Measurements from ENCODE around the gene PFDN4.
"Not testable (repeated sequence)": the region's sequence is repeated elsewhere in the genome, so short reads cannot be mapped to it uniquely, and the experiment has no call there.

The PFDN4 gene

GRCh38 chr20:54260116-54260515 lies 52.2 kb downstream of the PFDN4 start:
- Histone ChIP-seq H3K4me3 (ENCODE audit: low read depth in 1 of 2, low read length in 1 of 2) (no peak overlapping the region), H3K9me3 (no peaks in the 10 kb centered on the region), H3K36me3 (no peaks in the 10 kb centered on the region), H3K4me1 (ENCODE audit: control insufficient read depth in 1 of 2, insufficient read depth in 1 of 2, low read depth in 1 of 2, low read length in 1 of 2) (no peaks in the 10 kb centered on the region), H3K27me3 (no peaks in the 10 kb centered on the region), H3K27ac (no peak overlapping the region)
- TF ChIP-seq, protein P1, sequence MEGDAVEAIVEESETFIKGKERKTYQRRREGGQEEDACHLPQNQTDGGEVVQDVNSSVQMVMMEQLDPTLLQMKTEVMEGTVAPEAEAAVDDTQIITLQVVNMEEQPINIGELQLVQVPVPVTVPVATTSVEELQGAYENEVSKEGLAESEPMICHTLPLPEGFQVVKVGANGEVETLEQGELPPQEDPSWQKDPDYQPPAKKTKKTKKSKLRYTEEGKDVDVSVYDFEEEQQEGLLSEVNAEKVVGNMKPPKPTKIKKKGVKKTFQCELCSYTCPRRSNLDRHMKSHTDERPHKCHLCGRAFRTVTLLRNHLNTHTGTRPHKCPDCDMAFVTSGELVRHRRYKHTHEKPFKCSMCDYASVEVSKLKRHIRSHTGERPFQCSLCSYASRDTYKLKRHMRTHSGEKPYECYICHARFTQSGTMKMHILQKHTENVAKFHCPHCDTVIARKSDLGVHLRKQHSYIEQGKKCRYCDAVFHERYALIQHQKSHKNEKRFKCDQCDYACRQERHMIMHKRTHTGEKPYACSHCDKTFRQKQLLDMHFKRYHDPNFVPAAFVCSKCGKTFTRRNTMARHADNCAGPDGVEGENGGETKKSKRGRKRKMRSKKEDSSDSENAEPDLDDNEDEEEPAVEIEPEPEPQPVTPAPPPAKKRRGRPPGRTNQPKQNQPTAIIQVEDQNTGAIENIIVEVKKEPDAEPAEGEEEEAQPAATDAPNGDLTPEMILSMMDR (IDR thresholded peaks at IDR 0.05), result no peak

DNA sequence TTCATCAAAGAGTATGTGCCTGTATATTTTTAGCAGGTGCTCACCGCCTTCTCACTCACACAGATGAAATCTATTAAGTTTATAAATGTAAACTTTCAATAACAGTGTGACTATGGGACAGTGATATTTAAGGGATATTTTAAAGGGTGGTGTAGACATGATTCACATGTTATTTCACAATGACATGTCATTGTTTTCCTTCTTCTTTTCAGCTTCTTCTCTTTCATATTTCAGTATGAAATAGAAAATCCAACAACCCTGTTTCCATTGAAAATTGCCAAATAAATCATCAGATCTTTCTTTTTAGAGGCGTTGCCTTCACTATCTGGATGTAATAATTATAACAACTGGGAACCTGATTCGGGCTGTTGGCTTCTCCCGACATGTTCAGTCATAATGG lies 54.8 kb downstream of the PFDN4 start:
- TF ChIP-seq, protein P1 (IDR thresholded peaks at IDR 0.05), result no peak
- peaks cover 4% of the 10 kb centered on the region for H3K27me3 ChIP-seq
- no peaks in the 10 kb centered on the region for H3K4me1 ChIP-seq (ENCODE audit: control insufficient read depth in 1 of 2, insufficient read depth in 1 of 2, low read depth in 1 of 2, low read length in 1 of 2)
- no peaks in the 10 kb centered on the region for H3K36me3 ChIP-seq
- no peak overlapping the region for H3K4me3 ChIP-seq (ENCODE audit: low read depth in 1 of 2, low read length in 1 of 2)
- H3K27ac ChIP-seq, result no peak overlapping the region
- no peaks in the 10 kb centered on the region for H3K9me3 ChIP-seq

- Histone ChIP-seq H3K4me3 (ENCODE audit: low read depth in 1 of 2, low read length in 1 of 2) (no peak overlapping the region), H3K27me3 (peaks cover 9% of the 10 kb centered on the region), H3K9me3 (no peaks in the 10 kb centered on the region), H3K4me1 (ENCODE audit: control insufficient read depth in 1 of 2, insufficient read depth in 1 of 2, low read depth in 1 of 2, low read length in 1 of 2) (no peaks in the 10 kb centered on the region), H3K36me3 (no peaks in the 10 kb centered on the region), H3K27ac (no peak overlapping the region)
- TF ChIP-seq, protein P1 (IDR thresholded peaks at IDR 0.05), result no peak
These were observed 55.3 kb downstream of the PFDN4 start for GRCh38 chr20:54263116-54263690.

DNA sequence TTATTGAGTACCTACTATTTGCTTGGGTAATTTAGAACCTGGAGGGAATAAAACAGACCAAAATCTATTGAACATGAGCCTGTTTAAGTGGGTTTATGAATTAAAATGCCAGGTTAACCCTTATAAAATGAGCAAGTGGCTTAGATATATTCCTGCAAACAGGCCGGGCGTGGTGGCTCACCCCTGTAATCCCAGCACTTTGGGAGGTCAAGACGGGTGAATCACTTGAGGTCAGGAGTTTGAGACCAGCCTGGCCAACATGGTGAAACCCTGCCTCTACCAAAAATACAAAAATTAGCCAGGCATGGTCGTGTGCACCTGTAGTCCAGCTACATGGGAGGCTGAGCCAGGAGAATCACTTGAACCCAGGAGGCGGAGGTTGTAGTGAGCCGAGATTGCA lies 57.9 kb downstream of the PFDN4 start:
- H3K27ac ChIP-seq; H3K4me3 ChIP-seq (ENCODE audit: low read depth in 1 of 2, low read length in 1 of 2); H3K4me1 ChIP-seq (ENCODE audit: control insufficient read depth in 1 of 2, insufficient read depth in 1 of 2, low read depth in 1 of 2, low read length in 1 of 2); H3K9me3 ChIP-seq; H3K36me3 ChIP-seq: not testable (repeated sequence)
- peaks cover 14% of the 10 kb centered on the region for H3K27me3 ChIP-seq

DNA sequence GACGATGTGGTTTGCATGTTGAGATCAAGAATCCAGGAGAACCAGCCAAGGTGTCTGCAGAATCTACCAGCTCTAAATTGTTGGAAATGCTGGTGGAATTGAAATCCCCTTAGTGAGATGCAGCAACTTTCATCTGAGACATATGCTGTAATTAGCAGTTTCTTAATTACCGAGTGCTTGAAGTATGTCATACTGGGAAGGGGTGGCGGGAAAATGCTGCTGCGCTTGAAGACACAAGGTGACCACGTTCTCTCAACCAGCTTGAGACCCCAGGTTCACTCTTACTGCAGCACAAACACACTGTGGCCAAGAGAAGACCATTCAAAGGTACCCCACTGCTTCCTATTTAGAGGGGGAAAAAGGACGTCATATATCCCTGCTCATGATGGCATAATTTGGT lies 59.0 kb downstream of the PFDN4 start:
- Histone ChIP-seq H3K4me1 (ENCODE audit: control insufficient read depth in 1 of 2, insufficient read depth in 1 of 2, low read depth in 1 of 2, low read length in 1 of 2) (no peaks in the 10 kb centered on the region), H3K9me3 (no peaks in the 10 kb centered on the region), H3K27me3 (peaks cover 14% of the 10 kb centered on the region), H3K36me3 (no peaks in the 10 kb centered on the region), H3K27ac (no peak overlapping the region), H3K4me3 (ENCODE audit: low read depth in 1 of 2, low read length in 1 of 2) (no peak overlapping the region)
- TF ChIP-seq, protein P1 (IDR thresholded peaks at IDR 0.05), result no peak

- Histone ChIP-seq H3K4me1 (ENCODE audit: control insufficient read depth in 1 of 2, insufficient read depth in 1 of 2, low read depth in 1 of 2, low read length in 1 of 2) (no peaks in the 10 kb centered on the region), H3K4me3 (ENCODE audit: low read depth in 1 of 2, low read length in 1 of 2) (no peak overlapping the region), H3K9me3 (no peaks in the 10 kb centered on the region), H3K27ac (no peak overlapping the region), H3K27me3 (peaks cover 14% of the 10 kb centered on the region), H3K36me3 (no peaks in the 10 kb centered on the region)
- TF ChIP-seq, protein P1 (IDR thresholded peaks at IDR 0.05), result no peak
These were observed 59.7 kb downstream of the PFDN4 start for GRCh38 chr20:54267483-54268003.

Measured in neutrophil (primary cell).